NCI-H1092 (cell line): ENCODE results near the gene CENPB.

Experiments
- DNase-seq: peaks from one replicate; lab custom pipeline; 2025; lab: John Stamatoyannopoulos, UW

CENPB gene

DNA sequence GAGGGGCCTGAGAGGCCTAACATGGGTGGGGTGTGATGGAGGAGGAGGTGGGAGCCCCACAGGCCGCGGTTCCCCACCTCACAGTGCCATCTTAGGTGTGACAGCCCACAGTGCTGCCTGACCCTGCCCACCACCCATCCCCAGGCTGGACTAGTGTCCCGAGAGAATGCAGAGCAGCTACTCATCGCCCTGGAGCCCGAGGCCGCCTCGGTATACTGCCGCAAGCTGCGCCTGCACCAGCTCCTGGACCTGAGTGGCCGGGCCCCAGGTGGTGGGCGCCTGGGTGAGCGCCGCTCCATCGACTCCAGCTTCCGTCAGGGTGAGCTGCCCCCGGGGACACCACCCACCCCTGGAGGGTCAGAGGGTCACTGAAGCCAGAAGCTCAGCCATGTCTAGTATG is 38.5 kb downstream of the CENPB start:
- no peak for DNase-seq

GRCh38 chr20:3747471-3747870 is 39.1 kb downstream of the CENPB start:
- no peak for DNase-seq

DNA sequence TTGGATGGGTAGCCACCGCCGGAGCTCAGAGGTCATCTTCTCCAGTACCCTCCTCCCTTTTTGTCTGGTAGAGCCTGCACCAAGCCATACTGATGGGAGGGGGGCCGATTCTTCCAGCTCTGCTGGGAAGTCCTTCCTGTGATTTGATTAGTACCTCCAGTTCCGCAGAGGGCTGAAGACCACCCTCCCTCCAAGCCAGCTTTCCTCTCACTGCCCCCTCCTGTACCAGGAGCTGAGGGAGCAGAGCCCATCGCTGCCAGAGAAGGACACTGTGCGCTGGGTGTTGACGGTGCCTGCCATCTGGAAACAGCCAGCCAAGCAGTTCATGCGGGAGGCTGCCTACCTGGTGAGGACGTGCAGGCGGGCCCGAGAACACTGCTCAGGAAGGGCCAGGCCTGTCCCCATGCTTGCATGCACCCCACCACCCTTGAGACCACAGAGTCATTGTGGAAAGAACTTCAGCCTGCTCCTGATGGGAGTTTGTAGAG is 40.8 kb downstream of the CENPB start:
- DNase-seq, result no peak

- DNase-seq, result no peak
Measured at GRCh38 chr20:3744806-3745685, 41.5 kb downstream of the CENPB start.

- no peak for DNase-seq
Measured at GRCh38 chr20:3744037-3744436, 42.5 kb downstream of the CENPB start.

DNA sequence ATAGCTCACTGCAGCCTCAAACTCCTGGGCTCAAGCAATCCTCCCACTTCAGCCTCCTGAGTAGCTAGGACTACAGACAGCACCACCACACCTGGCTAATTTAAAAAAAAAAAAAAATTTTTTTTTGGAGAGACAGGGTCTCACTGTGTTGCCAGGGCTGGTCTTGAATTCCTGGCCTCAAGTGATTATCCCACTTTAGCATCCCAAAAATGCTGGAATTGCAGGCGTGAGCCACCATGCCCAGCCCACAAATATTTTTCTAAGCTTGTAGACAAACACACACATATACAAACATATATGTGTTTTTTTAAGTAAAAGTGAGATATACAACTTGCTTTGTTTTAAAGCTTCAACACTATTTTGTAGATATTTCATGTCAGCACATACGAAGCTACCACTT is 43.3 kb downstream of the CENPB start:
- DNase-seq, result no peak

- no peak for DNase-seq
Measured at GRCh38 chr20:3741836-3742458, 44.6 kb downstream of the CENPB start.

- no peak for DNase-seq
Measured at GRCh38 chr20:3740615-3741301, 45.8 kb downstream of the CENPB start.

- no peak for DNase-seq
Measured at GRCh38 chr20:3739926-3740451, 46.6 kb downstream of the CENPB start.

DNA sequence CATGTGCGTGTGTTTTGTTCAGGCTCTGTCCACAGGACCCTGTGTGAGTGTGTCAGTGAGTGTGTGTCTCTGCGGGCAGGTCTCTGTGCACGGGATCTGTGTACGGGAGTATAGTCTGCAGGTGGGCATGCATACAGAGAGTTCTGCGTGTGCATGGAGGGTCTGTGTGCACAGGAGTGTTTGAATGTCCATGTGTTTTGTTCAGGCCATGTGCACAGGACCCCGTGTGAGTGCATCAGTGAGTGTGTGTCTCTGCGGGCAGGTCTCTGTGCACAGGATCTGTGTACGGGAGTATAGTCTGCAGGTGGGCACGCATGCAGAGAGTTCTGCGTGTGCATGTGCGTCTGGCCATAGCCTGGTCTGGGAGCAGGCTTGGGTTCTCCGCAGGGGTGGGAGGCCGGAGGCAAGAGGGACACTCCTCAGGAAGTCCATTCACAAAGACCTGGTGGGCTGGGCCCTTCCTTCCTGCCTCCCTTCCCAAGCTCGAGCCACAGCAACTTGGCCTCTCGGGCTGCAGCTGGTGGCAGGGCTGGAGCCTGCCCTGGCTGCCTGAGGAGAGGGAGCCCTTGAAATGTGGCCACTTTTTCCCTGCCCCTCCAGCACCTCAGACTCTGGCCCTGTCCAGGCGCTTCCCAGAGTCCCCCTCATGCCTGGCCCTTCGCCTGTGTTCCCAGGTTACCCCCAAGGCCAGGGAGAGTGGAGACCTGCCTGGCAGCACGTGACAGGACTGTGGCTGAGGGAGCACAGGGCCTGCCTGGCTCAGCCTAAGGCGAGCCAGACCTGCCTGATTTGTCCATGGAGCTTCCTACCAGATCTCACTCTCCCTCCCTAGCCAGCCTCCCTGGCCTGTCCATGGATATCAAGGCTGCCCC is 47.2 kb downstream of the CENPB start:
- no peak for DNase-seq

GRCh38 chr20:3738111-3739053 is 48.2 kb downstream of the CENPB start:
- no peak for DNase-seq

- DNase-seq, result no peak
Measured at GRCh38 chr20:3735768-3736167, 50.8 kb downstream of the CENPB start.

DNA sequence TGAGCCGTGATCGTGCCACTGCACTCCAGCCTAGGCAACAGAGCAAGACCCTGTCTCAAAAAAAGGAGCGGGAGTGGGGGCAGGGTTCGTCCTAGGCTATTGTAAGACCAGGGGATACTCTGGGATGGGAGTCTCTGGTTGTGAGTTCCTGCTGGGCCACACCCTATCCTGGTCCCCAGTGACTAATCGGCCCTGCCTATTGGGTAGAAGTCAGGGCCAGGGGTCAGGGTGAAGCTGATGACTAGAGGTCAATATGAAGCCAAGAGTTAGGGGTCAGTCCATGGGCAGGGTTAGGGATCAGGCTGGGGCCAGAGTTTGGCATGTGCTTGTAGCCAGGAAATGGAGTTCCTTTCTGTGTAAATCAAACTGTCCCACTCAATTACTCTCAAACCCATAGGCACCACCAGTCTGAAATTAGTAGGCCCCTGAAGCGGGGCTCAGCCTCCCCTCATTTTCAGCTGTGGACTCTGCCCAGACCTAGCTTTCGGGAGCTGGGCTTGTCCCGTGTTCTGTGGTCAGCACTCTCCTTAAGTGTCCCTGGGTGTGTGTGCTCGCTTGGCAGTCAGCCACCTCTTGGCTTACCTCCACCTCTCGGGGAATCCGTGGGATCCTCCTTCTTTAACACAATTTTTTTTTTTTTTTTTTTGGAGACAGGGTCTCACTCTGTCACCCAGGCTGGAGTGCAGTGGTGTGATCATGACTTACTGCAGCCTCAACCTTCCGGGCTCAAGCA is 52.3 kb downstream of the CENPB start:
- no peak for DNase-seq
